Esophagus muscularis mucosa (tissue), 4 donors: ENCODE data around the gene MSX1. TPM values are rescaled to one million over a fixed set of nuclear protein-coding genes. Genes with fewer than 3 reads are reported as not detected.

ENCODE experiments used
- DNase-seq: peaks from one replicate; pipeline ENCODE4 v3.0.0-alpha.2; 2017; ENCODE audit errors: extremely low spot score
- H3K27ac ChIP-seq, 4 donors: fragments of 200-600 bp; sonication (generic); replicated peaks in 1 of 4; 1 replicate in 3 of 4; 2 replicates in 1 of 4; pipeline ENCODE4 v1.5.1; 2016 to 2019; ENCODE audit warnings: mild to moderate bottlenecking in 1 of 4
- H3K27me3 ChIP-seq, 4 donors: fragments of 200-600 bp; sonication (generic); one replicate each; pipeline versions ENCODE4 v1.5.1 to v1.6.0; 2016 to 2019
- H3K36me3 ChIP-seq, 4 donors: fragments of 200-600 bp; sonication (generic); one replicate each; pipeline ENCODE4 v1.5.1; 2016 to 2019
- H3K4me1 ChIP-seq, 4 donors: fragments of 200-600 bp; sonication (generic); one replicate each; pipeline ENCODE4 v1.5.1; 2016 to 2019
- H3K4me3 ChIP-seq, 4 donors: fragments of 200-600 bp; sonication (generic); 1 replicate in 2 of 4; 2 replicates in 2 of 4; pipeline ENCODE4 v1.5.1; 2016 to 2019; ENCODE audit warnings: mild to moderate bottlenecking in 4 of 4, moderate library complexity in 1 of 4
- H3K9me3 ChIP-seq, 4 donors: fragments of 200-600 bp; sonication (generic); 1 replicate in 3 of 4; 2 replicates in 1 of 4; pipeline ENCODE4 v1.5.1; 2016 to 2019
- EP300 ChIP-seq: sonication (generic); formaldehyde crosslinking; IDR thresholded peaks from one replicate; pipeline ENCODE4 v1.6.1; 2017; ENCODE audit warnings: antibody characterized with exemption
- POLR2A ChIP-seq: fragments of 450-650 bp; IDR thresholded peaks from one replicate; pipeline ENCODE4 v1.6.1; 2017; ENCODE audit warnings: antibody characterized with exemption, moderate library complexity, mild to moderate bottlenecking, low read depth
- POLR2AphosphoS5 ChIP-seq, 2 donors: sonication (generic); formaldehyde crosslinking; IDR thresholded peaks; one replicate each; pipeline ENCODE4 v1.6.1; 2017; ENCODE audit warnings: antibody characterized with exemption in 2 of 2
- WGBS: methylation state at CpG from one replicate; pipeline ENCODE4 v1.1.5; 2018; 5-methylcytosine and 5-hydroxymethylcytosine counted together
- intact Hi-C: fragments of 100-400 bp; cut with DNase I; formaldehyde crosslinking; loops from one replicate; pipeline ENCODE4 v1.15.1; 2023
- total RNA-seq, 4 donors: library from RNA; depleted of rRNA; stranded (reverse); fragments of >200 nt; gene quantifications; one replicate each; pipeline versions ENCODE4 v1.1.0 to v1.2.1, GENCODE V29; 2016
- TF ChIP-seq, protein P1 (sequence below), 3 experiments: fragments of 200-600 bp in 2 of 3; fragments of 450-650 bp in 1 of 3; sonication (generic) in 2 of 3; IDR thresholded peaks; one replicate each; pipeline ENCODE4 v1.5.1; 2017 to 2019; ENCODE audit warnings: antibody characterized with exemption in 3 of 3, mild to moderate bottlenecking in 2 of 3, moderate library complexity in 1 of 3

Gene MSX1
- total RNA-seq: 1 to 10 TPM; 2.9 to 6.3 (median 4.3) TPM

DNA sequence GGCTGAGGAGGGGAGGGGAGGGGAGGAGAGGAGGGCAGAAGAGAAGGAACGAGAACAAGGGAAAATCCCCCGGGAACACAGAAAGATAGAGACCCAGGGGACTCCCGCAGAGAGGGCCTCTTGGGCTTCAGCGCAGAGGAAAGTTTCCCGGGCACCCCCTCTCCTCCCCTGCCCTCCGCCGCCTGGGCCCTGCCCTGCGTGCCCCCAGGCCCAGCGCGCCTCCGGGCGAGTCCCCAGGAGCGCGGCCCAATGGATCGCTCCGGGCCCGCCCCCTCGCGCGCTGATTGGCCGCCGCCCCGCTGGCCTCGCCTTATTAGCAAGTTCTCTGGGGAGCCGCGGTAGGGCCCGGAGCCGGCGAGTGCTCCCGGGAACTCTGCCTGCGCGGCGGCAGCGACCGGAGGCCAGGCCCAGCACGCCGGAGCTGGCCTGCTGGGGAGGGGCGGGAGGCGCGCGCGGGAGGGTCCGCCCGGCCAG, at the start of gene MSX1:
Gene MSX1, plus strand, starts transcription at position 341 of the 474 bp plus-strand sequence. CDS start 235 bp downstream, outside the sequence.
- peaks cover 0 to 5% (median 0%) of the 10 kb centered on the region in 4 donors for H3K9me3 ChIP-seq
- intact Hi-C loops: no loop called here
- WGBS: under 1% methylated on average over 20 of the region's 44 CpGs
- TF ChIP-seq POLR2AphosphoS5 (IDR thresholded peaks at IDR 0.05): peak; percentile 75 to 86
- TF ChIP-seq, protein P1, sequence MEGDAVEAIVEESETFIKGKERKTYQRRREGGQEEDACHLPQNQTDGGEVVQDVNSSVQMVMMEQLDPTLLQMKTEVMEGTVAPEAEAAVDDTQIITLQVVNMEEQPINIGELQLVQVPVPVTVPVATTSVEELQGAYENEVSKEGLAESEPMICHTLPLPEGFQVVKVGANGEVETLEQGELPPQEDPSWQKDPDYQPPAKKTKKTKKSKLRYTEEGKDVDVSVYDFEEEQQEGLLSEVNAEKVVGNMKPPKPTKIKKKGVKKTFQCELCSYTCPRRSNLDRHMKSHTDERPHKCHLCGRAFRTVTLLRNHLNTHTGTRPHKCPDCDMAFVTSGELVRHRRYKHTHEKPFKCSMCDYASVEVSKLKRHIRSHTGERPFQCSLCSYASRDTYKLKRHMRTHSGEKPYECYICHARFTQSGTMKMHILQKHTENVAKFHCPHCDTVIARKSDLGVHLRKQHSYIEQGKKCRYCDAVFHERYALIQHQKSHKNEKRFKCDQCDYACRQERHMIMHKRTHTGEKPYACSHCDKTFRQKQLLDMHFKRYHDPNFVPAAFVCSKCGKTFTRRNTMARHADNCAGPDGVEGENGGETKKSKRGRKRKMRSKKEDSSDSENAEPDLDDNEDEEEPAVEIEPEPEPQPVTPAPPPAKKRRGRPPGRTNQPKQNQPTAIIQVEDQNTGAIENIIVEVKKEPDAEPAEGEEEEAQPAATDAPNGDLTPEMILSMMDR (IDR thresholded peaks at IDR 0.05): no peak
- H3K27me3 ChIP-seq: peaks cover 8 to 100% (median 84%) of the 10 kb centered on the region in 4 donors
- peak within 1 kb of the TSS; percentile 60 to 76 (median 70) for H3K4me3 ChIP-seq
- no peak for DNase-seq
- peaks cover 45 to 84% (median 66%) of the 10 kb centered on the region in 4 donors for H3K4me1 ChIP-seq
- peaks cover 0 to 7% (median 2%) of the 10 kb centered on the region in 4 donors for H3K36me3 ChIP-seq
- H3K27ac ChIP-seq: peak within 1 kb of the TSS; percentile 30 to 70 (median 50)

- H3K4me3 ChIP-seq: no peak overlapping the region
Measured at GRCh38 chr4:4810092-4810774, 49.2 kb upstream of the MSX1 start.

GRCh38 chr4:4810778-4811177, 48.7 kb upstream of the MSX1 start:
- no peaks in the 10 kb centered on the region for H3K36me3 ChIP-seq
- intact Hi-C loops: no loop called here
- H3K4me3 ChIP-seq: no peak overlapping the region
- no peak for DNase-seq
- H3K27me3 ChIP-seq: no peaks in the 10 kb centered on the region
- H3K9me3 ChIP-seq: peaks cover 0 to 13% (median 7%) of the 10 kb centered on the region in 4 donors
- no peak for TF ChIP-seq POLR2A
- TF ChIP-seq POLR2AphosphoS5 (IDR thresholded peaks at IDR 0.05): no peak
- TF ChIP-seq, protein P1 (IDR thresholded peaks at IDR 0.05): no peak
- TF ChIP-seq EP300: no peak
- H3K4me1 ChIP-seq: no peaks in the 10 kb centered on the region
- no peak overlapping the region for H3K27ac ChIP-seq

More at GRCh38 chr4:4810092-4810774, 49.2 kb upstream of the MSX1 start:
- H3K4me1 ChIP-seq: no peaks in the 10 kb centered on the region
- TF ChIP-seq, protein P1 (IDR thresholded peaks at IDR 0.05): no peak
- TF ChIP-seq POLR2A: no peak
- WGBS: 84% methylated on average over 8 of the region's 8 CpGs
- H3K27ac ChIP-seq: no peak overlapping the region
- peaks cover 0 to 13% (median 7%) of the 10 kb centered on the region in 4 donors for H3K9me3 ChIP-seq
- H3K36me3 ChIP-seq: no peaks in the 10 kb centered on the region
- intact Hi-C loops: no loop called here
- no peak for DNase-seq
- no peaks in the 10 kb centered on the region for H3K27me3 ChIP-seq

GRCh38 chr4:4812145-4812794, 47.2 kb upstream of the MSX1 start:
- intact Hi-C loops: no loop called here
- Histone ChIP-seq H3K27ac (no peak overlapping the region), H3K4me1 (no peaks in the 10 kb centered on the region), H3K4me3 (no peak overlapping the region), H3K9me3 (peaks cover 0 to 22% (median 8%) of the 10 kb centered on the region in 4 donors), H3K36me3 (no peaks in the 10 kb centered on the region), H3K27me3 (no peaks in the 10 kb centered on the region)
- TF ChIP-seq, protein P1 (IDR thresholded peaks at IDR 0.05): no peak
- TF ChIP-seq EP300 (no peak), POLR2A (no peak), POLR2AphosphoS5 (IDR thresholded peaks at IDR 0.05) (no peak)
- DNase-seq: no peak
- WGBS: 79% methylated on average over 4 of the region's 4 CpGs
